Stimulated activated CD4-positive, alpha-beta T cell treated with anti-CD3 and anti-CD28 coated beads, TNF-alpha, amount 100 ng/mL, for 48 hours (primary cell): ENCODE results near the gene SNED1.

Experiments used
- DNase-seq, 3 donors: peaks; one replicate each; pipeline ENCODE4 v3.0.0-alpha.2; 2020; ENCODE audit warnings: low read depth in 3 of 3

SNED1 gene

GRCh38 chr2:240992572-240993291, 5.7 kb upstream of the SNED1 start:
- no peak for DNase-seq

DNA sequence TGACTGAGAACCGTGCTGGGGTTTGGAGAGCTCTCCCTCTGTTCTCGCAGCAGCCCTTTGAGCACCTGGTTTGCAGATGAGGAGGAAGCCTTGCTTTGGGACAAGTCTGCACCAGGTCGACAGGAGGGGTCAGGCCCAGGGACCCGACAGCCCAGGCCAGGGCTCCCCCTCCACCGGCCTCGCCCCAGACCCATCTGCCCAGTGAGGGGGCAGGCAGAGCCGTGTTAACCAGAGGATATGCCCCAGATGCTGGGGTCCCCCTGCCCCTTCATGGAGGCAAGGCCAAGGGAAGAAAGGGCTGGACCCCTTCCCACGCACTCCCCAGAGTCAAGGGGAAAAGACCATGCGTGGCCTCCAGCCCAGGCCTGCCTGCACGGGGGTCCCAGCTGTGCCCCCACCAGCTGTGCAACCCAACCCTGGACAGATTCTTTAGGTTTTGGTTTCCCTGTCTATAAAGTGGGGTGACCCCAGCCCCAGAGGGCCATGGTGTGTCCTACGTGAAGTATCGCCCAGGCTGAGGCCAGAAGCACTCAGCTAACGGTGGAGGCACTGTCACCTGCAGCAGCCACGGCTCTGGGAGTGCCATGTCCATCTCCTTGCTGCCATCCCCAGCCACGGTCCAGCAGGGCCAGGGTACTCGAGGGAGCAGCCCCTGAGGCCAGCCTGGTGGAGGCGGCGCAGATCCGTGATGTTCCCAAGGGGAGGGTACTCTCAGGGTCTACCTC, 4.8 kb upstream of the SNED1 start:
- DNase-seq, result no peak

DNA sequence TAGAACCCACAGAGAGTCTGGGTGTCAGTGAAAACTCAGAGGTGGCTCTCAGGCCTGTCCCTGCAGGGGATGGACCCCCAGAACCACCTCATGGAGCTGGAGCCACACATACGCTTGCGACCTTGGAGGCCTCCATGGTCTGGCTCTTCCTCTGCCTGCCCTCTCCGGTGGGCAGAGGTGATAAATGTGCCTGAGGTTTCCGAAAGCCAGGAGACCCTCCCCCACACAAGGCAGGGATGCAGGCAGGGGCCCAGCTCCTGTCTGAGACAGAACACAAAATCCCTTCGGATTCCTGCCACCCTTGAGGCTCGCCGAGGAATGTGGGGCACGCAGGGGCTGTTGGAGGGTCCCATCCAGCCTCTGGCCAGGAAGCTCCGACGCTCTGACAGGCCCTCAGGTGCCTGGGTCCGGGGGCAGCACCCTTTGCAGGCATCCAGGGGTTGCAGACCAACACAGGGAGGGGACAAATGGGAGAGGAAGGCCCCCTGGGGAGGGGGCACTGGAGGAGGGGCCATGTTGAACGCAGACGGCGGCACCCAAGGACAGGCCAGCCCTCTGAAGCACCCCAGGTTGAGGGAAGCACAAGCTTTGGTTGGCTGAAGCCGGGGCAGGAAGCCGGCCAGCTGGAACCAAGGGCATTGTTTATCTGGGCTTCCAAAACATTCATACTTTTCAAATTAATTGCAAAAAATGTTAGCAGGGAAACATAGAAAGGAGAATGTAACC, 4.1 kb upstream of the SNED1 start:
- no peak for DNase-seq

DNA sequence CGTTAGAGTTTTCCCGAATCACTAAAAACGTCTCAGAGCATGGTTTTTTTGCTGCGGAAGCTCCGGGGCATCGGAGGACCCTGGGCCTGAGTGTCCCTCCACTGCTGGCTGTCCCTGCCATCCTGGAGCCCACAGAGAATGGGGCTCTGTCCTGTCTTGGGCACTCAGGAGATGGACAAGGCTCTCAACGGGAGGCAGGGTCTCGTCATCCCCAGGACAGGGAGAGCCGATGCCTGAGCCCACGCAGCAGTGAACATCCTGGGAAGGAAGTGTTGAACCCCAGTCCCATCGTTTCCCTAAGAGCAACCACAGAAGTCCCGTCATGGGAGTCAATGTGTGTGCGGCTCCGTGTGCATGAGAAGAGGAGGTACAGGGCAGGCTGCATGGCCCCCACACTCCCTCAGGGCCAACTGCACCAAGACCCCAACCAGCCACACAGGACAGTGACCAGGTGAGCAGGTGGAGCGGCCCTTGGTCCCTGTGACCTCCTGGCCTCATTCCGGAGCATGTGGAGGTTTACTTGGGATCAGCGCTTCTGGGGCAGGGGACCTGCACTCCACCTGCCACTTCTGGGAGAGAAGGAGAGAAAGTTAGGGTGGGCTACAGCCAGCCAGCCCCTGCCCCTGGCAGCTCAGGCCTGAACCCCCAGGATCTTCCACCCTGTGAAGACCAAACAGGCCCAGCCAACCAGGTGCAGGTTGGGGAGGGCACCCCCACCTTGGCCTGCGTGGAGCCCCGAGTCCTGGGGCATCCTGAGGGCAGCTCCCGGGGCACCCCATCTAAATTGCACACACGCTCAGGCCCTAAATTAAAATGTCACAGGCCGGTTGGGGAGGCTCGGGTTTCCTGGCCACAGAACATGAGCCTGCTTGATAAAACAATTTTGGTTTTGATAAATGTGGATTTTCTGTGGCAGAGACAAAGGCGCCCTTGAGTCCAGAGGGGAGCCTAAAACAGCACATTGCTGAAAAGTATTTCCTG, 3.1 kb upstream of the SNED1 start:
- no peak for DNase-seq

- DNase-seq, result no peak
These were observed 2.1 kb upstream of the SNED1 start for GRCh38 chr2:240996161-240996833.

DNA sequence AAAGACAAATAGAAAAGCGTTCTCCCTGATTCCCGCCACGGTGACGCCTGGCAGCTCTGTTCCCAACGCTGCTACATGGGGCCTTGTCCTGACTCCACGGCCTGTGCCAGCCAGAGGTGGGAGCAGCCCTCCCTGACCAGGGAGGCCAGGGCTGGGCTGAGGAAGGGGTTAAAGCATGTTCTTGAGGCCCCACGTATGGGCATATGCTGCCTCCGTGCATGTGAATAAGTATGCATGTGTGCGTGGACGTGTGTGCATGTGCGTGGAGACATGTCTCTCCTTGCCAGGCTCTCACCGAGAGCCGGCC, 1.6 kb upstream of the SNED1 start:
- no peak for DNase-seq

GRCh38 chr2:240997141-240997855, 1.1 kb upstream of the SNED1 start:
- DNase-seq, result no peak

- no peak for DNase-seq
These were observed 232 bp downstream of the SNED1 start for GRCh38 chr2:240998706-240998994.

GRCh38 chr2:240998995-240999791, 775 bp downstream of the SNED1 start:
- no peak for DNase-seq

DNA sequence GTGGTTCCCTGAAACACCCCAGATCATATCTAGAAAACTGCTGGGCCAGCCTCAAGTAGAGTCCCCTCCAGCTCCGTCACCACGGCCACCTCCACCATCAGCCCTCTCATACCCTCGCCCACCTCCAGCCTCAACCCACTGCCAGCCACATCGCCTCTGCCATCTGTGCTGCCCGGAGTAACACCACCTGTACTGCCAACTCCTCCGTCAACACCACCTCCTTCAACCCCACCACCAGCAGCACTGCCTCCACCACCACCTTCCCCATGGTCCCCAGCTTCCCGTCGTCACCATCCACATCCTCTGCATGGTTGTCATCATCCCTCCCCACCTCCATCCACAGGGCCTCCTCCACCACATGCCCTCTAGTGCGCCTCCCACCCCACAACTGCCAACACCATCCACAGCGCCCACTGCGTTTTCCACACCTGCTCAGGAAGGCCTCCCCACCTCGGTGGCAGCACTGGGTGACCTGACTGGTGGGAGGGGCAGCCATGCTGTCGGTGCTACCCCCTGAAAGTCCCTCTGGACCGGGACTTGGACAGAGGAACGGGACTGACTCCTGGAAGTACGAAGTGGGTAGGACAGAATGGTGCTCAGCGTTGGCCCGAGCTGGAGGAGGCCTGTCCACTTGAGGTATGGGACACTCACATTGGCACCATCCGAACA, 1.6 kb downstream of the SNED1 start:
- no peak for DNase-seq

DNA sequence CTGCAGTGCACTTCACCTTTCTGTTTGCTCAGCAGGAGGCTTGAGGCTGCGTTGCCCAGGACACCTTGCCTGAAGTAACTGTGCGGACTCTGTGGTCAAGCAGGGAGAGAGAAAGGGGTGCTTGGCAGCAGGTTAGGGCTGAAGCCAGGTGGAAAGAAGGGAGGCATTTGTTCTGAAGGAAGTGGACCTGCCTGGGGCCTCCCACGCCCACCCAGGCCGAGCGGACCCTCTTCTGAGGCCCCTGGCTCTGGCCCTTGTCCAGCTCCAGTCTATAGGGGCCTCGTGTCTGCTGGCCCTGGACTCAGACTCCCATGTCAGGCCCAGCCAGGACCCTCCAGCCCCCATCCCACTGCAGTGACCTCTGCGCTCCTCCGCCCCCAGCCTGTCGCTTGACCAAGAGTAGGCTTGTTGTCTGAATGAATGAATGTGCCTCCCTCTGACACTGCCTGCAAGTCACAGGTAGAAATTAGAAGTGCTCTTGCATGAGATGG, 2.5 kb downstream of the SNED1 start:
- no peak for DNase-seq

GRCh38 chr2:241001413-241002274, 3.2 kb downstream of the SNED1 start:
- DNase-seq, result no peak

DNA sequence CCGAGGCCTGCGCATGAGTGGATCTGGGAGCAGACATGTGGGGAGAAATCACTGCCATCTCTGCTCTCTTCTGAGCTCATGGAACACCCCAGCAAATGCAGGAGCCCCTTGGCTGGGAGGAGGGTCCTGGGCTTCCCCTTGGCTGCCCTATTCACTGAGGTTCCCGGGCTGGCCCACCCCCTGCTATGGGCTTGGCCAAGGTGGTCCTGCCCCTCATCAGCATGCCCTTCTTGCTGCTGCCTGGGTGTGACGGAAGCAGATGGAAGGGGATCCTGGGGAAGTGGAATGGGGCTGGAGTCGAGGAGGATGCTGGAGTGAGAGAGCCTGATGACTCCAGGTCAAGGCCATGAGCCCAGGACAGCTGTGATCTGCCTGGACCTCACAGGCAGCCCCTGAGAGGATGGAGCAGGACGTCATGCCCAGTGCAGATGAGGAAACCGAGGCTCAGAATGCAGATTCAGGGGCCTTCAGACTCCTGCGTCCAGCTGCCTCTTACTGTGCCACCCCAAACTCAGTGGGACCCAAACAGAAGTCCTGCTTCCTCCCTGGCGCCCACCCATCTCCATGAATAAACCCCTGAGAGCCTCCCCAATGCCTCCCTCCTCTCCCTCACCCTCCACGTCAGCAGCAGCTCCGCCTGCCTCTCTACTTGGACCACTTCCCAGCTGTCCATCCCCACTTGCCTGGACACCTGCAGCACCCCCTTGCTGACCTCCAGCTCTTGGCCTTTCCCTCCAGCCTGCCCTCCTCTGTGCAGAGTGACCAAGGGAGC, 4.0 kb downstream of the SNED1 start:
- no peak for DNase-seq

DNA sequence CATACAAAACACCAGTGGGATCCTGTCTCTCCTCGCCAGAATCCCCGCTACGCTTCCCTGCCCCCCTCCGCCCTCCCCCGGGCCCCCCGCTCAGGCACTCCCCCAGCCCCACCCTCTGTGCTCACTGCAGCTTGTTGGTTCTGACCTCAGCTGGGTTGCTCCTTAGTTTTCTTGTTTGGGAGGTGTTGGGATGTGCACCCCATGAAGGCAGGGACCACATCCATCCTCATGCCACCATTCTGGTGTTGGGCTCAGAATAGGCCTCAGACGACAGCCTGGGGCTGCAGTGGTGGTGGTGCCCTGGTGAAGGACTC, 4.6 kb downstream of the SNED1 start:
- no peak for DNase-seq

DNA sequence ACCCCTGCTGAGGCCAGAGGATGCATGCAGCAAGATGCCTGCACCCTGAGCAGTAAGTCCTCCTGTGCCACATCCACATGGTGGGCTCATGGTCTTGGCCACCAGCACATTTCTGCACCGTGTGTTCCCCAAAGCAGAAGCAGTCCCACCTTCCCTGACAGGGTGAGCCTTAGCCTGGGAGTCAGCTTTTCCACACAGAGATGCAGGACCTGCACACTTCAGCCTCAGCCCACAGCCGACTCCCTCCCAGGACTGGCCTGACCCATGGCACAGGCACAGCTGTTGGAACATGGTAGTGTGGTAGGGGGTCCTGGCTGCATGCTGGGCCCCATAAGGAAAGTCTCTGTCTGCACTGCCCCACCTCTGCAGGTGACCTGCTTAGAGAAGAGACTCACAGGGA, 5.0 kb downstream of the SNED1 start:
- DNase-seq, result no peak

- no peak for DNase-seq
These were observed 5.6 kb downstream of the SNED1 start for GRCh38 chr2:241003830-241004564.

- DNase-seq, result no peak
These were observed 7.2 kb downstream of the SNED1 start for GRCh38 chr2:241005569-241005968.
